ENCODE data around the gene DLST.

DLST gene

GRCh38 chr14:74866708-74867389 is 14.9 kb upstream of the DLST start:
- no peak overlapping the region for H3K4me3 ChIP-seq (ENCODE audit: low read depth, low read length)
- no peak for TF ChIP-seq CTCF (IDR thresholded peaks at IDR 0.05; ENCODE audit: low read depth, low read length, missing control alignments)
- DNase-seq (ENCODE audit: low read depth), result no peak

- DNase-seq (ENCODE audit: low read depth), result no peak
- TF ChIP-seq CTCF (IDR thresholded peaks at IDR 0.05; ENCODE audit: low read depth, low read length, missing control alignments), result no peak
- no peak overlapping the region for H3K4me3 ChIP-seq (ENCODE audit: low read depth, low read length)
Measured at GRCh38 chr14:74867673-74868072, 14.0 kb upstream of the DLST start.

GRCh38 chr14:74868739-74869138 is 13.0 kb upstream of the DLST start:
- no peak for TF ChIP-seq CTCF (IDR thresholded peaks at IDR 0.05; ENCODE audit: low read depth, low read length, missing control alignments)
- no peak overlapping the region for H3K4me3 ChIP-seq (ENCODE audit: low read depth, low read length)
- no peak for DNase-seq (ENCODE audit: low read depth)

GRCh38 chr14:74871819-74872218 is 9.9 kb upstream of the DLST start:
- TF ChIP-seq CTCF (IDR thresholded peaks at IDR 0.05; ENCODE audit: low read depth, low read length, missing control alignments), result no peak
- no peak for DNase-seq (ENCODE audit: low read depth)
- H3K4me3 ChIP-seq (ENCODE audit: low read depth, low read length), result no peak overlapping the region

- no peak for TF ChIP-seq CTCF (IDR thresholded peaks at IDR 0.05; ENCODE audit: low read depth, low read length, missing control alignments)
- H3K4me3 ChIP-seq (ENCODE audit: low read depth, low read length), result no peak overlapping the region
Measured at GRCh38 chr14:74875204-74875603, 6.5 kb upstream of the DLST start.

GRCh38 chr14:74875941-74876913 is 5.5 kb upstream of the DLST start, which contains the start of gene PROX2:
TSS of gene PROX2 (minus strand) at chr14:74876145. CDS start at chr14:74863834, 12,311 bp downstream.
- DNase-seq (ENCODE audit: low read depth), result no peak
- no peak for TF ChIP-seq CTCF (IDR thresholded peaks at IDR 0.05; ENCODE audit: low read depth, low read length, missing control alignments)
- H3K4me3 ChIP-seq (ENCODE audit: low read depth, low read length), result no peak within 1 kb of the TSS; the same call in 1 of the 2 replicates

More at GRCh38 chr14:74875204-74875603, 6.5 kb upstream of the DLST start:
- no peak for DNase-seq (ENCODE audit: low read depth)

All from GM12864 (cell line).